22Rv1 (cell line): ENCODE results near the gene PAFAH1B2.

Source experiments
- H3K27ac ChIP-seq: fragments of 450-650 bp; 2 replicates; pipeline ENCODE4 v1.5.1; 2017
- ZFX ChIP-seq: fragments of 450-650 bp; IDR thresholded peaks from 2 replicates; pipeline ENCODE4 v1.6.1; 2017; ENCODE audit warnings: antibody characterized with exemption, borderline replicate concordance
- TF ChIP-seq, protein P1 (sequence below): fragments of 450-650 bp; IDR thresholded peaks from 2 replicates; pipeline ENCODE4 v1.5.1; 2017; ENCODE audit warnings: mild to moderate bottlenecking

The PAFAH1B2 gene

DNA sequence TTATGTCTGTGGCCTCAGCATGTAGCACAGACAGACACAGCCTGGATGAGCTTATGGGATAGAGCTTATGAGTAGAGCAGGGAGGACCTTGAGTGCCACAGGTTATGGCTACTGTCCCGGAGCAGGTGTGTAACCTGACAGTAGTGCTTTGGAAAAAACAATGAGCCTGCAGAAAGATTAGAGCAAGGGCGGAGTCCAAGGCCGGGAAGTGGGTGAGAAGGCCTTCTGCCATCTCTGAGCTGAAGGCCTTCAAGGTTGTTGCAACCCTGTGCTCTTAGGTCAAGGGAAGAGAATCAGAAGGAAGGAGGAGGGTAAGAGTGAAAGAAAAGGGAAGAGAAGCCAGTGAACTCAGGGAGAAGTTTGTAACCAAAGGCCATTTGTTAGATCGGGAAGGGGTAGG lies 51.2 kb downstream of the PAFAH1B2 start:
- no peak overlapping the region for H3K27ac ChIP-seq
- TF ChIP-seq ZFX, result no peak
- TF ChIP-seq, protein P1, sequence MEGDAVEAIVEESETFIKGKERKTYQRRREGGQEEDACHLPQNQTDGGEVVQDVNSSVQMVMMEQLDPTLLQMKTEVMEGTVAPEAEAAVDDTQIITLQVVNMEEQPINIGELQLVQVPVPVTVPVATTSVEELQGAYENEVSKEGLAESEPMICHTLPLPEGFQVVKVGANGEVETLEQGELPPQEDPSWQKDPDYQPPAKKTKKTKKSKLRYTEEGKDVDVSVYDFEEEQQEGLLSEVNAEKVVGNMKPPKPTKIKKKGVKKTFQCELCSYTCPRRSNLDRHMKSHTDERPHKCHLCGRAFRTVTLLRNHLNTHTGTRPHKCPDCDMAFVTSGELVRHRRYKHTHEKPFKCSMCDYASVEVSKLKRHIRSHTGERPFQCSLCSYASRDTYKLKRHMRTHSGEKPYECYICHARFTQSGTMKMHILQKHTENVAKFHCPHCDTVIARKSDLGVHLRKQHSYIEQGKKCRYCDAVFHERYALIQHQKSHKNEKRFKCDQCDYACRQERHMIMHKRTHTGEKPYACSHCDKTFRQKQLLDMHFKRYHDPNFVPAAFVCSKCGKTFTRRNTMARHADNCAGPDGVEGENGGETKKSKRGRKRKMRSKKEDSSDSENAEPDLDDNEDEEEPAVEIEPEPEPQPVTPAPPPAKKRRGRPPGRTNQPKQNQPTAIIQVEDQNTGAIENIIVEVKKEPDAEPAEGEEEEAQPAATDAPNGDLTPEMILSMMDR, result no peak

DNA sequence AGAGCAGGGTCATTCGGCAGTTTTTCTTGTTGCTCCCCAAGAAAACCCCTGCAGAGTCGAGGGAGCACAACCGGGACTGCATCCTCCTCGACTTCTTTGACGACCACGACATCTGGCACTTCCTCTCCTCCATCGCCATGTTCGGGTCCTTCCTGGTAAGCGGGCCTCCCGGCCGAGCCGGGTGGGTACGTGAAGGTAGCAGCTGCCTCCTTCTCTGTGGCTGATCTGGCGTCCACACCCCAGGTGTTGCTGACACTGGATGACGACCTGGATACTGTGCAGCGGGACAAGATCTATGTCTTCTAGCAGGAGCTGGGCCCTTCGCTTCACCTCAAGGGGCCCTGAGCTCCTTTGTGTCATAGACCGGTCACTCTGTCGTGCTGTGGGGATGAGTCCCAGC lies 51.7 kb downstream of the PAFAH1B2 start:
- TF ChIP-seq, protein P1, result no peak
- no peak for TF ChIP-seq ZFX
- no peak overlapping the region for H3K27ac ChIP-seq

- H3K27ac ChIP-seq, result no peak overlapping the region
- TF ChIP-seq ZFX, result no peak
Measured at GRCh38 chr11:117197006-117197405, 52.9 kb downstream of the PAFAH1B2 start.

- TF ChIP-seq, protein P1, result peak; percentile 63
- TF ChIP-seq ZFX, result no peak
- H3K27ac ChIP-seq, result no peak overlapping the region
Measured at GRCh38 chr11:117197516-117198456, 53.7 kb downstream of the PAFAH1B2 start.

GRCh38 chr11:117198613-117199012 lies 54.5 kb downstream of the PAFAH1B2 start:
- no peak overlapping the region for H3K27ac ChIP-seq
- TF ChIP-seq, protein P1, result no peak
- no peak for TF ChIP-seq ZFX

GRCh38 chr11:117199053-117199915 lies 55.2 kb downstream of the PAFAH1B2 start, which contains the start of gene TAGLN:
Gene TAGLN (plus strand): TSS chr11:117199370. CDS start chr11:117203014, 3,644 bp downstream.
- no peak within 1 kb of the TSS for H3K27ac ChIP-seq
- TF ChIP-seq, protein P1, result no peak
- TF ChIP-seq ZFX, result no peak

GRCh38 chr11:117199916-117200812 lies 56.1 kb downstream of the PAFAH1B2 start:
- H3K27ac ChIP-seq, result no peak overlapping the region
- TF ChIP-seq ZFX, result no peak
- TF ChIP-seq, protein P1, result no peak
